Measurements from ENCODE around the gene AIFM1. TPM values are rescaled to one million over a fixed set of nuclear protein-coding genes. Genes with fewer than 3 reads are reported as not detected.

AIFM1 gene
- polyA plus RNA-seq, 2 of the 4 experiments (the other 2 are of a cell fraction), result 90.2 to 103 TPM

DNA sequence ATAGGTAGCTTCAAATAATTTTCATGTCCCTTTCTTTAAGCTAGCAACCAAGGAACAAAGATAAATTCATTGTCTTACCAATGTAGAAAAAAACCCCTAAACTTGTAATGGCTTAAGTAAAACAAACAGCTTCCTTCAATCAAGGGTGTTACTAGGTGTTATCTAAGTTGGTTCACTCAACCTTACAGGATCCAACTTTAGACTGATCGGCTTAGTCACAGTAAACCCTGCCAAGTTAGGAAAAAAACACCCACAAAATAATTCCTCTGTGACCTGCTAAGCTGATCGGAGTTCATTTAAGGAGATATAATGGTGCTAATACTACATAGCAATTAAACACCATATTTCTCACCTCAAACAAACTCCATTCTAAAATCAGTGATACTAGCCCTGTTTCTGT, 10.1 kb downstream of the AIFM1 start:
- FAIRE-seq (no peak), ATAC-seq (no peak), DNase-seq (ENCODE audit: low read depth in 1 of 2, low spot score in 1 of 2) (no peak)
- POLR2A ChIA-PET, result no interaction called here
- Histone ChIP-seq H3K9me3 (no peaks in the 10 kb centered on the region), H3K4me2 (no peak overlapping the region), H3K27ac (no peak overlapping the region), H3K4me3 (no peak overlapping the region), H3K4me1 (peaks cover 11% of the 10 kb centered on the region)
- WGBS (ENCODE audit: missing lambda C conversion rate), result 92% methylated on average over 2 of the region's 2 CpGs
- CTCF ChIA-PET, result interaction anchor here (1.1 to 2.1 kb wide), 6 partner anchors 9 to 76 kb away, joined by 3 to 6 read pairs (median 4); no protein-coding TSS in a partner anchor
- TF ChIP-seq MYC (IDR thresholded peaks at IDR 0.05; ENCODE audit: borderline replicate concordance, low read length), result no peak

DNA sequence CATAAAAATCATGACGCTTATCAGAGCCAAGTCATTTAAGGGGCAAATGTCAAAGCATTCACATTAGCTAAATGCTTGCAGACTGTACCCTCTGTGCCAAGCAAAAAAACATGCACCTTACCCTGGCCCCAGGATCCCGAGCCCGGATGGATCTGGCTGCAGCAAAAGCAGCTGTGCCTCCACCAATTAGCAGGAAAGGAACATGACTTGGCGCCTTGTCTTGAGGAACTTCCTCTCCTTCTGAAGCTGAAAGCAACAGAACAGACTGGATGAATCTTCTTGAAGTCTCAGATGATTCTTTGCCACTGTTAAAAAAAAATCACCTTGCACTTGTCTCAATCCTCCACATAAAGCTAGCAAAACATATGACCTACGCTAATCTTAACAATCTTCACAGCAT, 18.0 kb downstream of the AIFM1 start:
- DNase-seq (ENCODE audit: low read depth in 1 of 2, low spot score in 1 of 2) (no peak), FAIRE-seq (no peak), ATAC-seq (no peak)
- Histone ChIP-seq H3K9me3 (no peaks in the 10 kb centered on the region), H3K4me1 (no peaks in the 10 kb centered on the region), H3K4me2 (no peak overlapping the region), H3K4me3 (no peak overlapping the region), H3K27ac (no peak overlapping the region)
- TF ChIP-seq EHMT2 (IDR thresholded peaks at IDR 0.05; ENCODE audit: low read depth) (no peak), RFX5 (IDR thresholded peaks at IDR 0.05) (no peak), RARB (CRISPR knock-in tag; IDR thresholded peaks at IDR 0.05) (no peak), ZC3H11A (IDR thresholded peaks at IDR 0.05) (no peak), RNF2 (IDR thresholded peaks at IDR 0.05; ENCODE audit: borderline replicate concordance, low read depth) (no peak), MYC (IDR thresholded peaks at IDR 0.05; ENCODE audit: borderline replicate concordance, low read length) (no peak), HEYL (CRISPR knock-in tag; IDR thresholded peaks at IDR 0.05) (no peak), CBX8 (IDR thresholded peaks at IDR 0.05) (no peak), JUN (IDR thresholded peaks at IDR 0.05) (no peak), TP53 (CRISPR knock-in tag; IDR thresholded peaks at IDR 0.05) (no peak)
- TF ChIP-seq, protein P1, sequence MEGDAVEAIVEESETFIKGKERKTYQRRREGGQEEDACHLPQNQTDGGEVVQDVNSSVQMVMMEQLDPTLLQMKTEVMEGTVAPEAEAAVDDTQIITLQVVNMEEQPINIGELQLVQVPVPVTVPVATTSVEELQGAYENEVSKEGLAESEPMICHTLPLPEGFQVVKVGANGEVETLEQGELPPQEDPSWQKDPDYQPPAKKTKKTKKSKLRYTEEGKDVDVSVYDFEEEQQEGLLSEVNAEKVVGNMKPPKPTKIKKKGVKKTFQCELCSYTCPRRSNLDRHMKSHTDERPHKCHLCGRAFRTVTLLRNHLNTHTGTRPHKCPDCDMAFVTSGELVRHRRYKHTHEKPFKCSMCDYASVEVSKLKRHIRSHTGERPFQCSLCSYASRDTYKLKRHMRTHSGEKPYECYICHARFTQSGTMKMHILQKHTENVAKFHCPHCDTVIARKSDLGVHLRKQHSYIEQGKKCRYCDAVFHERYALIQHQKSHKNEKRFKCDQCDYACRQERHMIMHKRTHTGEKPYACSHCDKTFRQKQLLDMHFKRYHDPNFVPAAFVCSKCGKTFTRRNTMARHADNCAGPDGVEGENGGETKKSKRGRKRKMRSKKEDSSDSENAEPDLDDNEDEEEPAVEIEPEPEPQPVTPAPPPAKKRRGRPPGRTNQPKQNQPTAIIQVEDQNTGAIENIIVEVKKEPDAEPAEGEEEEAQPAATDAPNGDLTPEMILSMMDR (IDR thresholded peaks at IDR 0.05), result no peak
- TF ChIP-seq, protein P2, sequence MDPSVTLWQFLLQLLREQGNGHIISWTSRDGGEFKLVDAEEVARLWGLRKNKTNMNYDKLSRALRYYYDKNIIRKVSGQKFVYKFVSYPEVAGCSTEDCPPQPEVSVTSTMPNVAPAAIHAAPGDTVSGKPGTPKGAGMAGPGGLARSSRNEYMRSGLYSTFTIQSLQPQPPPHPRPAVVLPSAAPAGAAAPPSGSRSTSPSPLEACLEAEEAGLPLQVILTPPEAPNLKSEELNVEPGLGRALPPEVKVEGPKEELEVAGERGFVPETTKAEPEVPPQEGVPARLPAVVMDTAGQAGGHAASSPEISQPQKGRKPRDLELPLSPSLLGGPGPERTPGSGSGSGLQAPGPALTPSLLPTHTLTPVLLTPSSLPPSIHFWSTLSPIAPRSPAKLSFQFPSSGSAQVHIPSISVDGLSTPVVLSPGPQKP (IDR thresholded peaks at IDR 0.05; ENCODE audit: low read depth, low read length), result no peak
- TF ChIP-seq, protein P3, sequence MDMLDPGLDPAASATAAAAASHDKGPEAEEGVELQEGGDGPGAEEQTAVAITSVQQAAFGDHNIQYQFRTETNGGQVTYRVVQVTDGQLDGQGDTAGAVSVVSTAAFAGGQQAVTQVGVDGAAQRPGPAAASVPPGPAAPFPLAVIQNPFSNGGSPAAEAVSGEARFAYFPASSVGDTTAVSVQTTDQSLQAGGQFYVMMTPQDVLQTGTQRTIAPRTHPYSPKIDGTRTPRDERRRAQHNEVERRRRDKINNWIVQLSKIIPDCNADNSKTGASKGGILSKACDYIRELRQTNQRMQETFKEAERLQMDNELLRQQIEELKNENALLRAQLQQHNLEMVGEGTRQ (IDR thresholded peaks at IDR 0.05), result no peak
- TF ChIP-seq, protein P4, sequence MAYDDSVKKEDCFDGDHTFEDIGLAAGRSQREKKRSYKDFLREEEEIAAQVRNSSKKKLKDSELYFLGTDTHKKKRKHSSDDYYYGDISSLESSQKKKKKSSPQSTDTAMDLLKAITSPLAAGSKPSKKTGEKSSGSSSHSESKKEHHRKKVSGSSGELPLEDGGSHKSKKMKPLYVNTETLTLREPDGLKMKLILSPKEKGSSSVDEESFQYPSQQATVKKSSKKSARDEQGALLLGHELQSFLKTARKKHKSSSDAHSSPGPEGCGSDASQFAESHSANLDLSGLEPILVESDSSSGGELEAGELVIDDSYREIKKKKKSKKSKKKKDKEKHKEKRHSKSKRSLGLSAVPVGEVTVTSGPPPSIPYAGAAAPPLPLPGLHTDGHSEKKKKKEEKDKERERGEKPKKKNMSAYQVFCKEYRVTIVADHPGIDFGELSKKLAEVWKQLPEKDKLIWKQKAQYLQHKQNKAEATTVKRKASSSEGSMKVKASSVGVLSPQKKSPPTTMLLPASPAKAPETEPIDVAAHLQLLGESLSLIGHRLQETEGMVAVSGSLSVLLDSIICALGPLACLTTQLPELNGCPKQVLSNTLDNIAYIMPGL (CRISPR knock-in tag; IDR thresholded peaks at IDR 0.05; ENCODE audit: borderline replicate concordance), result no peak
- ChIA-PET CTCF (interaction anchor here (0.5 to 3.1 kb wide), 8 partner anchors 9 to 87 kb away, joined by 3 to 15 read pairs (median 4); no protein-coding TSS in a partner anchor), POLR2A (interaction anchor here (0.5 kb wide), 1 partner anchor 13 kb away, joined by 3 read pairs; no protein-coding TSS in a partner anchor)
- WGBS (ENCODE audit: missing lambda C conversion rate), result 86% methylated on average over 5 of the region's 5 CpGs

DNA sequence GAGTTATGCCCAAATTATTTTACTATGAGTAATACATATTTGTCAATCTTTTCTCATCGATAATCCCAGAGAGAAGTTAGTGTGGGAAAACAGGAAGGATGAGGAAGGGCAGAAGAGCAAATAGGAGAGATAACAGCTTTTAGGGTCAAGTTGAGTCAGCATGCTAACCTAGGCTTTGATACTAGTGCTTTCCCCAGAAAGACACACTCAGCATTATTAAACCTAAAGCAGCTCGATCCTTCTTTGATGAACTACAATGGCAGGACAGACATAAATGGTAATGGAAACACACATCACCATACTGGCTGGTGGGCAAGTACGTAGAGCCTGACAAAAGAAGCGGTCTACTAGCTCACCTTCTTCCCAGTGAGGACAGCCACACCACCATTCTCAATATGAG, 20.5 kb downstream of the AIFM1 start:
- H3K27ac ChIP-seq, result no peak overlapping the region
- H3K4me1 ChIP-seq, result no peaks in the 10 kb centered on the region
- CTCF ChIA-PET, result interaction anchor here (1.1 to 3.1 kb wide), 2 partner anchors 24 to 47 kb away, joined by 3 to 15 read pairs; no protein-coding TSS in a partner anchor
- H3K4me2 ChIP-seq, result no peak overlapping the region
- no peaks in the 10 kb centered on the region for H3K9me3 ChIP-seq
- TF ChIP-seq MAFK (IDR thresholded peaks at IDR 0.05; ENCODE audit: partially characterized antibody), result peak; percentile 62
- no peak for TF ChIP-seq EP300 (IDR thresholded peaks at IDR 0.05)
- no peak for TF ChIP-seq HEYL (CRISPR knock-in tag; IDR thresholded peaks at IDR 0.05)
- TF ChIP-seq, protein P3 (IDR thresholded peaks at IDR 0.05), result no peak
- TF ChIP-seq POLR2A (IDR thresholded peaks at IDR 0.05; ENCODE audit: low read length), result no peak
- ATAC-seq (no peak), DNase-seq (ENCODE audit: low read depth in 1 of 2, low spot score in 1 of 2) (no peak), FAIRE-seq (no peak)
- no peak overlapping the region for H3K4me3 ChIP-seq
- POLR2A ChIA-PET, result no interaction called here
- 76% methylated on average over 4 of the region's 4 CpGs for WGBS (ENCODE audit: missing lambda C conversion rate)

Measured in A549 (cell line).